HG02973 (cell line): ENCODE data around the gene KCNAB1.
"Not testable (repeated sequence)": the region's sequence is repeated elsewhere in the genome, so short reads cannot be mapped to it uniquely, and the experiment has no call there.

Experiments used
- ATAC-seq: cut with Tn5 transposase; IDR thresholded peaks from one replicate; pipeline ENCODE4 v1.9.1; 2021; ENCODE audit warnings: moderate library complexity; ENCODE audit not compliant: unreplicated experiment

KCNAB1 gene

GRCh38 chr3:156120528-156121251 lies at the start of gene KCNAB1:
TSS of gene KCNAB1 (plus strand) at chr3:156120578.
- no peak for ATAC-seq

GRCh38 chr3:156071031-156071430 lies 49.3 kb upstream of the KCNAB1 start:
- no peak for ATAC-seq

GRCh38 chr3:156072950-156073657 lies 47.3 kb upstream of the KCNAB1 start:
- not testable (repeated sequence) for ATAC-seq

GRCh38 chr3:156090126-156090525 lies 30.3 kb upstream of the KCNAB1 start:
- ATAC-seq: no peak

GRCh38 chr3:156093964-156094363 lies 26.4 kb upstream of the KCNAB1 start:
- no peak for ATAC-seq

GRCh38 chr3:156094391-156094790 lies 26.0 kb upstream of the KCNAB1 start:
- ATAC-seq: no peak

- ATAC-seq: not testable (repeated sequence)
Observed at GRCh38 chr3:156095652-156096051, 24.7 kb upstream of the KCNAB1 start.

GRCh38 chr3:156098437-156099035 lies 21.8 kb upstream of the KCNAB1 start:
- ATAC-seq: no peak

- ATAC-seq: not testable (repeated sequence)
Observed at GRCh38 chr3:156099348-156099747, 21.0 kb upstream of the KCNAB1 start.

- ATAC-seq: not testable (repeated sequence)
Observed at GRCh38 chr3:156099984-156100383, 20.4 kb upstream of the KCNAB1 start.

GRCh38 chr3:156102267-156102931 lies 18.0 kb upstream of the KCNAB1 start:
- ATAC-seq: no peak

GRCh38 chr3:156106721-156107373 lies 13.5 kb upstream of the KCNAB1 start:
- no peak for ATAC-seq

GRCh38 chr3:156107504-156107903 lies 12.9 kb upstream of the KCNAB1 start:
- ATAC-seq: no peak

- ATAC-seq: no peak
Observed at GRCh38 chr3:156108616-156109015, 11.8 kb upstream of the KCNAB1 start.

GRCh38 chr3:156109989-156110388 lies 10.4 kb upstream of the KCNAB1 start:
- ATAC-seq: no peak

GRCh38 chr3:156126467-156126866 lies 6.1 kb downstream of the KCNAB1 start:
- no peak for ATAC-seq

- no peak for ATAC-seq
Observed at GRCh38 chr3:156131241-156131640, 10.9 kb downstream of the KCNAB1 start.

- ATAC-seq: no peak
Observed at GRCh38 chr3:156131799-156132198, 11.4 kb downstream of the KCNAB1 start.

GRCh38 chr3:156132313-156132712 lies 11.9 kb downstream of the KCNAB1 start:
- no peak for ATAC-seq

GRCh38 chr3:156133076-156133475 lies 12.7 kb downstream of the KCNAB1 start:
- ATAC-seq: no peak
